ENCODE results near the gene SLC22A23. TPM values are rescaled to one million over a fixed set of nuclear protein-coding genes. Genes with fewer than 3 reads are reported as not detected.

SLC22A23 gene
- total RNA-seq, 1 donor from 2014 or later = 5.7 TPM

- no peak for DNase-seq (ENCODE audit: low read depth)
- Histone ChIP-seq H3K4me2 (ENCODE audit: low read length) (no peak overlapping the region), H3K27me3 (ENCODE audit: insufficient read depth, low read length) (no peaks in the 10 kb centered on the region), H3K9ac (ENCODE audit: low read length) (no peak overlapping the region), H3K27ac (ENCODE audit: low read depth, low read length) (no peak overlapping the region), H3K36me3 (ENCODE audit: insufficient read depth, low read length) (no peaks in the 10 kb centered on the region), H4K20me1 (ENCODE audit: insufficient read depth, low read length) (no peaks in the 10 kb centered on the region), H2AFZ (ENCODE audit: low read depth, low read length) (no peak overlapping the region), H3K4me1 (ENCODE audit: insufficient read depth, low read length) (peaks cover 6% of the 10 kb centered on the region), H3K79me2 (ENCODE audit: insufficient read depth, low read length) (no peaks in the 10 kb centered on the region), H3K9me3 (ENCODE audit: insufficient read depth, low read depth, low read length) (no peaks in the 10 kb centered on the region), H3K4me3 (ENCODE audit: insufficient read depth, low read depth, low read length) (no peak overlapping the region)
- H3K27me3 Mint-ChIP-seq (ENCODE audit: low read depth, unreplicated experiment) = peaks cover 9% of the 10 kb centered on the region
- H3K4me1 Mint-ChIP-seq (ENCODE audit: low read depth, unreplicated experiment) = peaks cover 10% of the 10 kb centered on the region
- H3K27ac Mint-ChIP-seq (ENCODE audit: unreplicated experiment) = no peak overlapping the region
- H3K36me3 Mint-ChIP-seq (ENCODE audit: low read depth, unreplicated experiment) = peaks cover 1% of the 10 kb centered on the region
- no peak overlapping the region for H3K4me3 Mint-ChIP-seq (ENCODE audit: unreplicated experiment)
- TF ChIP-seq, protein P1, sequence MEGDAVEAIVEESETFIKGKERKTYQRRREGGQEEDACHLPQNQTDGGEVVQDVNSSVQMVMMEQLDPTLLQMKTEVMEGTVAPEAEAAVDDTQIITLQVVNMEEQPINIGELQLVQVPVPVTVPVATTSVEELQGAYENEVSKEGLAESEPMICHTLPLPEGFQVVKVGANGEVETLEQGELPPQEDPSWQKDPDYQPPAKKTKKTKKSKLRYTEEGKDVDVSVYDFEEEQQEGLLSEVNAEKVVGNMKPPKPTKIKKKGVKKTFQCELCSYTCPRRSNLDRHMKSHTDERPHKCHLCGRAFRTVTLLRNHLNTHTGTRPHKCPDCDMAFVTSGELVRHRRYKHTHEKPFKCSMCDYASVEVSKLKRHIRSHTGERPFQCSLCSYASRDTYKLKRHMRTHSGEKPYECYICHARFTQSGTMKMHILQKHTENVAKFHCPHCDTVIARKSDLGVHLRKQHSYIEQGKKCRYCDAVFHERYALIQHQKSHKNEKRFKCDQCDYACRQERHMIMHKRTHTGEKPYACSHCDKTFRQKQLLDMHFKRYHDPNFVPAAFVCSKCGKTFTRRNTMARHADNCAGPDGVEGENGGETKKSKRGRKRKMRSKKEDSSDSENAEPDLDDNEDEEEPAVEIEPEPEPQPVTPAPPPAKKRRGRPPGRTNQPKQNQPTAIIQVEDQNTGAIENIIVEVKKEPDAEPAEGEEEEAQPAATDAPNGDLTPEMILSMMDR (IDR thresholded peaks at IDR 0.05; ENCODE audit: insufficient read depth, low read depth, low read length) = no peak
- no peak for TF ChIP-seq EZH2 (IDR thresholded peaks at IDR 0.05; ENCODE audit: insufficient read depth, low read length)
- FAIRE-seq = no peak
- no peaks in the 10 kb centered on the region for H3K9me3 Mint-ChIP-seq (ENCODE audit: unreplicated experiment)
Observed at GRCh38 chr6:3413592-3413991, 43.3 kb downstream of the SLC22A23 start.

- H3K4me3 Mint-ChIP-seq (ENCODE audit: unreplicated experiment) = no peak overlapping the region
- Histone ChIP-seq H3K36me3 (ENCODE audit: insufficient read depth, low read length) (no peaks in the 10 kb centered on the region), H3K4me3 (ENCODE audit: insufficient read depth, low read depth, low read length) (no peak overlapping the region), H4K20me1 (ENCODE audit: insufficient read depth, low read length) (no peaks in the 10 kb centered on the region), H3K4me1 (ENCODE audit: insufficient read depth, low read length) (peaks cover 6% of the 10 kb centered on the region), H3K9ac (ENCODE audit: low read length) (no peak overlapping the region), H2AFZ (ENCODE audit: low read depth, low read length) (no peak overlapping the region), H3K27me3 (ENCODE audit: insufficient read depth, low read length) (no peaks in the 10 kb centered on the region), H3K4me2 (ENCODE audit: low read length) (no peak overlapping the region), H3K79me2 (ENCODE audit: insufficient read depth, low read length) (no peaks in the 10 kb centered on the region), H3K9me3 (ENCODE audit: insufficient read depth, low read depth, low read length) (no peaks in the 10 kb centered on the region), H3K27ac (ENCODE audit: low read depth, low read length) (no peak overlapping the region)
- TF ChIP-seq, protein P1 (IDR thresholded peaks at IDR 0.05; ENCODE audit: insufficient read depth, low read depth, low read length) = no peak
- TF ChIP-seq EZH2 (IDR thresholded peaks at IDR 0.05; ENCODE audit: insufficient read depth, low read length) = no peak
- no peaks in the 10 kb centered on the region for H3K9me3 Mint-ChIP-seq (ENCODE audit: unreplicated experiment)
- no peak for DNase-seq (ENCODE audit: low read depth)
- FAIRE-seq = no peak
- peaks cover 9% of the 10 kb centered on the region for H3K27me3 Mint-ChIP-seq (ENCODE audit: low read depth, unreplicated experiment)
- peaks cover 10% of the 10 kb centered on the region for H3K4me1 Mint-ChIP-seq (ENCODE audit: low read depth, unreplicated experiment)
- H3K36me3 Mint-ChIP-seq (ENCODE audit: low read depth, unreplicated experiment) = peaks cover 1% of the 10 kb centered on the region
- H3K27ac Mint-ChIP-seq (ENCODE audit: unreplicated experiment) = no peak overlapping the region
Observed at GRCh38 chr6:3412779-3413500, 43.9 kb downstream of the SLC22A23 start.
